Activated CD4-positive, alpha-beta T cell treated with anti-CD3 and anti-CD28 coated beads, Interleukin-2, amount 50 U/mL, for 4 hours (primary cell): ENCODE measurements around the gene CAMKK2.
"Not testable (repeated sequence)": the region's sequence is repeated elsewhere in the genome, so short reads cannot be mapped to it uniquely, and the experiment has no call there.

Experiments used
- DNase-seq, 2 experiments: peaks; one replicate each; pipeline ENCODE4 v3.0.0-alpha.2; 2020

CAMKK2 gene

DNA sequence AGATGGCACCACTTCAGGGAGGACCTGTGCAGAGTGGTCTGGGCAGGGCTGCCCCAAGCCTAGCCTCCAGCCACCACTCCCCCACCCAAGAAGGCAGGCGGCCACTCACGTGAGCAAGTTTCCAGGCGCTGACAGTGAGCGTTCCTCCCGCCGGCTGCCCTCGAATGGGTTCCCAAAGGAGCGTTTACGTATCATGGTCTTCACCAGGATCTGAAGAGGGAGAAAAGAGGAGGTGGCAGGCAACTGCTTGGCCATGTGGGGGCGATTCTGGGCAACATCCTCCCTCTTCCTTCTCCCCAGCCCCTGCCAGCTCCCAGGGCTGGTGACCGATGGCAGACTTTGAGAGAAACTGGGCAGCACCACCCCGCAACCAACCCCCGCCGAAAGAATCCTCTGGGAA is 51.5 kb downstream of the CAMKK2 start:
- no peak for DNase-seq

DNA sequence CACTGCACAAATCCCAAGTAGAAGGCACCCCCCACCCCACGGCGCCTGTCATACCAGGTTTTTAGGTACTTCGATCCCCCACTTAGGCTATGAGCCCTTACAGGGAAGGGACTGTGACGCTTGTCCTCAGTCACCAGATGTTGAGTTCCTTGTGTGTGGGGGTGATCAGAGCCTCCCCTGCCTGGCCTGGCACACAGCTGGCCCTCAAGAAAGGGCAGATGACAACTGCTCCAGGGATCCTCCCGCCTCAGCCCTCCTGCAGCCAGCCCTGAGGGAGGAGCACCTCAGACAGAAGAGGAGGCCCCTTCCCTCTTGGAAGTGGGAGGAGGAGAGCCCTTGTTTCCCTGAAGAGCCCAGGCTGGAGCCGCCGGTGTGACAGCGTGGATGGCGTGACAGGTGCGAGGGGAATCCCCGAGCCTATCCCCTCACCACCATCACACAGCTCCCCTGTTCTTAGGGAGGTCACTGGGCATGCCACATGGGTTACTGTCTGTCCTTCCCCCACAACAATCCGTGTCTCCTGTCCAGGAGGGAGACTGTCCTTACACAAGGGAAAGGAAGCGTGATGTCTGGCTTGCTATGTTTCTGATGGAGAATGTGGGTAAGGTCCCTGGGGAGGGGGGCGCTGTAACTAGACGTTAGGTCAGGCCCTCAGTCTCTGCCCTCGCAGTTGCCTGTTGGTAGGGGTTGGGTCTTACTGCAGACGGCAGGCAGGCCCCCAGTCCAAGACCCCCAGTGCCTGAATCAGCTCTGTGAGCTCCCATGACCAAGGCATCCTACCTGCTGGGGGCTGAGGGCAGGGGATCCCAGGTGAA is 55.1 kb downstream of the CAMKK2 start:
- DNase-seq, result no peak

- peak; percentile 87 to 89 for DNase-seq
Observed at GRCh38 chr12:121240484-121241101, 55.9 kb downstream of the CAMKK2 start.

DNA sequence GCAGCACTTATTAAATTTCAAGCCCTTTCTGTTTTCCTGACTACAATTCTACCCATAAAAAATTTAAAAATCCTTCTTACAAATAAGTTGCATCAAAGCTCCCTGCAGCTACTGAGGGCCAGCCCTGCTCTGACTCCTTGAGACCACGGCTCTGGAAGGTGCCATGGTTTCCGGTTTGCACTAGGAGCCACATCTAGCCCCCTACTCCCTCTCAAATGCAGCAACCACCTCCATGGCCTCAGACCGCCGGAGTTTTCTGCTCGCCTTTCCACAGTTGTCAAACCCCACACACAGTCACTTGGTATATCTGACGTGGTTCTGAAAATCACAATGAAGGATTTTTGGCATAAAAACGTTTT is 56.5 kb downstream of the CAMKK2 start:
- DNase-seq, result no peak

GRCh38 chr12:121239351-121240061 is 57.0 kb downstream of the CAMKK2 start:
- DNase-seq, result no peak

DNA sequence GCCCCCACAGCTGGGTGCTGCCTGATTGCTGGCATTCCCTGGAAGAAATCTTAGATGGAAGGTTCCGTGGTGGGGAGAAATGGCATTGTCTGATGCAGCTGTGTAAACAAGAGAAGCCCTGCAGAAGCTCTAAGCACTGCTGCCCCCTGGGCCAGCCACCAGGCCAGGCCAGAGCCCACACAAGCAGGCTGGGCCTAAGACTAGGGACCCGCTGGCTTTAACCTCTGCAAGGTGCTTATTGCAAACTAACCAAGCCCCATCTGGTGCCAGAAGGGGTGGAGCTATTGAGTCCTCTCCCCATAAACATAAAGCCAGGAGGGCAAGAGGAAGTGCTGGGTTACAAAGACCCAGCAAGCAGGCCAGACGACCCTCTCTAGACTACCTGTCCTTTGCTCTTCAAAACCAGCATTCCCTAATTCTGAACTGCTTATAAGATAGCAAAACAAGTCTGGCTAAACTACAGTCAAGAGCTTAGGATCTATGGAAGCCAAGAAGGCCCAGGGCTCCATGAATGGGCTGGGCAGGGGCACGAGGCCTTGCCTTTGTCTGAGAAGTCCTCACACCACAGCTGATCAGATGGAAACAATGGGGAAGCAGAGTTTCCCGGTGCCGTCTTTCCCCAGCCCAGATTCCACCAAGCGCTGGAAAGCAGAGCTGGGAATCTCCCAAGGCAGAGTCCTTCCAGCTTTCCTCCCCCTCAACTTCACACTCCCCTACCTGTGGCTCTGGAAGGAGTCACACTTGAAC is 57.7 kb downstream of the CAMKK2 start:
- no peak for DNase-seq

- DNase-seq, result no peak
Observed at GRCh38 chr12:121238086-121238485, 58.4 kb downstream of the CAMKK2 start.

DNA sequence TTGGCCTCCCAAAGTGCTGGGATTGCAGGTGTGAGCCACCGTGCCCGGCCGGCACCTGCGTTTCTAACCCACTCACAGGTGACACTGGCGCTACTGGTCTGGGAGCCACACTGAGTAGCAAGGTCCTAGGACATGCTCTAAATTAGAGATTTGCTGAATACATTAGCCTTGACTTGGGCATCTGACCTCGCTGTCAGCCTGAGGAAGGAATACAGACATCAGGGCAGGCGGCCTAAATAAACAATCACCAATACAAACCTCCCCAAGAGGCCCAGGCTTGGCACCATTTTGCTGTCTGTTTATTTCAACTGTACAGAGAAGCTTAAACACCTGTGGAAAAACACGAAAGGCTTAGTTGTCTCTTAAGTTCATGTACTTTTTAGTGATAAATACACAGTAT is 59.1 kb downstream of the CAMKK2 start:
- no peak for DNase-seq

DNA sequence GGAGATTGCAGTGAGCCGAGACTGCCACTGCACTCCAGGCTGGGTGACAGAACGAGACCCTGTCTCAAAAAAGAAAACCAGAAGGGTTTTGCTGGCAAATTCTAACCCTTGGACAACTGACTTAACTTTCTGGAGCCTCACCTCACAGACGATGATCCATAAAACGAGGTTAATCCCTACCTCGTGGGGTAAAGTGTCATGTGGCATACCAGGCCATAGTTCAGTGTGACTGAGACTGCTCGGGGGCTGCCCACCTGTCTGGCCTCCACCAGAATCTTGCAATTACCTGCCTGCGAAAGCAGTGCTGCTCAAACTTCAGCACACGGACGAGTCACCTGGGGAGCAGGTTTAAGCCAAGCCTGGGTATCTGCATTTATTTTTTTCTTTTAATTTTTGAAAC is 59.7 kb downstream of the CAMKK2 start:
- no peak for DNase-seq

- no peak for DNase-seq
Observed at GRCh38 chr12:121233628-121234020, 62.9 kb downstream of the CAMKK2 start.

DNA sequence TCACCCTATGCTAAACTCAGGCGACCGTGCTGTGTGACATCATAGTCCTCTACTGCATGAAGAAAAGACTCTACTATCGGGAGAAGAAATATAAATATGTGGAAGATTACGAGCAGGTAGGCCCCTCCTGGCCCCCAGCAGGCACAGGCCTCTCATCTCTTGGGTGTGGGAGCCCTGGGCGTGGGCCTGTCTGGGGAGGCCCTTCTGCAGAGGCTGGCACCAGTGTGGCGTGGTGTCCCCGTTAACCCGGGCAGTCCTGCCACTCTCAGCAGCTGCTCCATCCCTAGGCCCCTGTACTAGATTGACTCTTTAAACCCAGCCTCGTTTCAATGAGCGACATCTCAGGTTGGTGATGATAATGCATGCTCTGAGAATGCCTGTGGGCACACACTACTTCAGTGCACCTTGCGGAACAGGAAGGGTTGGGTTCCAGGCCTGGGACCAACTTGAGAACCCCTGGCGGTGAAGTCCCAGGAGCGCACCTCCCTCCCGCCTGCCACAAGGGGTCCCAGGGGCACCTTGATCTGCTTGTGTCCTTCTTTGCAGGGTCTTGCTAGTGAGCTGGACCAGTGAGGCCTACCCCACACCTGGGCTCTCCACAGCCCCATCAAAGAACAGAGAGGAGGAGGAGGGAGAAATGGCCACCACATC is 63.4 kb downstream of the CAMKK2 start:
- DNase-seq, result no peak

DNA sequence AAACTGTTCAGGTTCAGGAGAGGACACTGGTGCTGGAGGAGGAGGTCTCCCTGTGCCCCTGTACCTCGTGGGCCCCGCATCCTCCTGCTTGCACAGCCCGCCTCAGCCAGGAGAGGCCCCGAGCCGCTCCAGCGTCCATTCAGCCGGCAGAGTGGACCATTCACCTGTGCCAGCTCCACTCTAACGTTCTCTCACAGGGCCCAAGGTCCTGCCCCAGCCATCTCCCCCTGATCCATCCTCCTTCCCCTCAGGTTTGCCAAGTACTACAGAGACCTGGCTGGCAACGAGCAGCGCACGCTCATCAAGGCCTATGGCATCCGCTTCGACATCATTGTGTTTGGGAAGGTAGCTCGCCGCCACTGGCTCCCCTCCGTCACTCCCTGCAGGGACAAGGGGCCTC is 64.3 kb downstream of the CAMKK2 start:
- DNase-seq, result no peak

- DNase-seq, result no peak
Observed at GRCh38 chr12:121230538-121230907, 66.0 kb downstream of the CAMKK2 start.

DNA sequence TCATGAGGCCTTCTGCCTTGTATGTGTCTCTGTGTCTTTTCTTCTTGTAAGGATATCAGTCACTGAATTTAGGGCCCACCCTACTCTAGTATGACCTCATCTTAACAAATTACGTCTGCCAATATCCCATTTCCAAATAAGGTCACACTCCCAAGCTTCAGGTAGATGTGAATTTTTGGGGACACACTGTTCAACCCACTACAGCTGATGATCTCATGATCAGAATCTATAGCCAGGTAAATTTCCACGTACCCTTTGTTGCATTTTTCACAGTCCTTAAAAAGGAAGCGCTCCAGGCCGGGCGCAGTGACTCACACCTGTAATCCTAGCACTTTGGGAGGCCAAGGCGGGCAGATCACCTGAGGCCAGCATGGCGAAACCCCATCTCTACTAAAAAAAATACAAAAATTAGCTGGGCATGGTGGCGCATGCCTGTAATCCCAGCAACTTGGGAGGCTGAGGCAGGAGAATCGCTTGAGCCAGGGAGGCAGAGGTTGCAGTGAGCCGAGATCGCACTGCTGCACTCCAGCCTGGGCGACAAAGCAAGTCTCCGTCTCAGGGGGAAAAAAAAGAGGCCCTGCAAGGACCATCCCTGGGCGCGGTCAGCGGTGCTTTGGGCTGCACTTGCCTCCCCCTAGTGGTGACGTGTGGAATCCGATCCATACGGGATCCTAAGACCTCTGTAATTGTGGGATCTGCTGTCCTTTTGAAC is 66.5 kb downstream of the CAMKK2 start:
- DNase-seq, result peak; percentile 42 to 48

DNA sequence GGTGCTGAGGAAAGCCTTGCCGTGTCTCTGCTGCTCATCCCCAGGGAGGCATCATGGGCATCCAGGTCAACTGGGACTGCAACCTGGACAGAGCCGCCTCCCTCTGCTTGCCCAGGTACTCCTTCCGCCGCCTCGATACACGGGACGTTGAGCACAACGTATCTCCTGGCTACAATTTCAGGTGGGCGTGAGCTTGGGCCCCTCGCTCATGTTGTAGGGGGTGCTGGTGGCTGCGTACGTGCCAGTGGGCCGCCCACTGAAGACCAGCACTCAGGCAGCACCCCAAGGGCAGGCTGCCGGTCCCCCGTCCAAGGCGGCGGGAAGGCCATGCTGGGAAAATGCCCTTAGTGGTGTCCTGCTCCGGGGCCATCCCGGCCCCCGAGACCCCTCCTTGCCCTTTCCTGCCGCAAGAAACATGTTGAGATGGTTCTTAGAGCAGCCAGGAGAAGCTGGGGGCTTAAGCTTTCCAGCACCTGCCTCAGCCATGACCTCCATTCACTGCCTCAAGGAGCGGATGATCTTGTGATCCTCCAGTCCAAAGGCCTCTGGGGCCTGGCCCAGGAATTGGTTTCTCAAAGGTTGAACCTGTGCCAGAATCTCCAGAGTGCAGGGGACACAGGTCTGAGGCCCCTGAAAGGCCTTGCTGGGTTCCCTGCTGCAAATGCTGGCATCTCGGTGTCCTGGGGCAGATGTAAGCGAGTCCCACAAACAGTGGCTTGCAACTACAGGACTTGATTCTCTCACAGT is 67.4 kb downstream of the CAMKK2 start:
- DNase-seq, result no peak

- DNase-seq, result no peak
Observed at GRCh38 chr12:121227294-121227693, 69.2 kb downstream of the CAMKK2 start.

DNA sequence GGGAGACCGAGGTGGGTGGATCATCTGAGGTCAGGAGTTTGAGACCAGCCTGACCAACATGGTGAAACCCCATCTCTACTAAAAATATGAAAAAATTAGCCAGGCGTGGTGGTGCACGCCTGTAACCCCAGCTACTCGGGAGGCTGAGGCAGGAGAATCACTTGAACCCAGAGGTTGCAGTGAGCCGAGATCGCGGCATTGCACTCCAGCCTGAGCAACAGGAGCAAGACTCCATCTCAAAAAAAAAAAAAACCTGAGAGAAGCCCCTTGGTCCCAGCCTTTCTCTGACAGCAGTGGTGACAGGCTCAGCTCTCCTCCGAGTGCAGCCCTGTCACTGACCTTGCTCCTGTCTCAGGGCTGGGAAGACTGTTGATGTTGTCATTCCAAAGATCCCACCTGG is 69.6 kb downstream of the CAMKK2 start:
- not testable (repeated sequence) for DNase-seq

GRCh38 chr12:121226399-121226798 is 70.1 kb downstream of the CAMKK2 start:
- DNase-seq, result no peak

GRCh38 chr12:121224591-121224990 is 71.9 kb downstream of the CAMKK2 start:
- DNase-seq, result peak; percentile 22 to 28

GRCh38 chr12:121223292-121224285 is 72.9 kb downstream of the CAMKK2 start:
- peak; percentile 28 to 36 for DNase-seq
